ENCODE data around the gene SMC1B. TPM values are rescaled to one million over a fixed set of nuclear protein-coding genes. Genes with fewer than 3 reads are reported as not detected.
"Not testable (repeated sequence)": the region's sequence is repeated elsewhere in the genome, so short reads cannot be mapped to it uniquely, and the experiment has no call there.

Gene SMC1B
- total and polyA plus RNA-seq, 12 donors, result 0.05 TPM; not detected in 11

GRCh38 chr22:45448431-45448830 is 35.0 kb upstream of the SMC1B start:
- intact Hi-C loops (cut with DNase I), result loop anchor here in 1 of 10 donors (10.0 kb wide), 1 partner anchor 66 kb away; no protein-coding TSS in a partner anchor
- H3K9me3 ChIP-seq, result no peaks in the 10 kb centered on the region
- peak overlapping the region in 2 of 10 donors; percentile 9 to 35 for H3K27ac ChIP-seq
- ATAC-seq (peak; percentile 65 to 85 (median 72)), DNase-seq (peak; percentile 38 to 83)
- peaks cover 0 to 23% (median 3%) of the 10 kb centered on the region in 9 donors for H3K4me1 ChIP-seq
- H3K36me3 ChIP-seq, result no peaks in the 10 kb centered on the region
- no peak overlapping the region for H3K4me3 ChIP-seq
- no peak for TF ChIP-seq CTCF (IDR thresholded peaks at IDR 0.05)
- 49 to 54% methylated on average over 9 of the region's 9 CpGs for WGBS, 2 donors
- peaks cover 0 to 10% (median 0%) of the 10 kb centered on the region in 7 donors for H3K27me3 ChIP-seq

GRCh38 chr22:45447596-45447995 is 34.2 kb upstream of the SMC1B start:
- peaks cover 0 to 19% (median 3%) of the 10 kb centered on the region in 9 donors for H3K4me1 ChIP-seq
- not testable (repeated sequence) for H3K27me3 ChIP-seq, H3K4me3 ChIP-seq, H3K27ac ChIP-seq, H3K36me3 ChIP-seq, ATAC-seq, H3K9me3 ChIP-seq, DNase-seq
- WGBS, 2 donors, result 87 to 89% methylated on average over 4 of the region's 4 CpGs
- intact Hi-C loops (cut with DNase I), result loop anchor here in 1 of 10 donors (10.0 kb wide), 1 partner anchor 67 kb away; no protein-coding TSS in a partner anchor

GRCh38 chr22:45446216-45446615 is 32.8 kb upstream of the SMC1B start:
- intact Hi-C loops (cut with DNase I), result loop anchor here in 1 of 10 donors (10.0 kb wide), 1 partner anchor 69 kb away; no protein-coding TSS in a partner anchor
- Histone ChIP-seq H3K4me1 (peaks cover 0 to 9% (median 2%) of the 10 kb centered on the region in 9 donors), H3K27ac (no peak overlapping the region), H3K36me3 (no peaks in the 10 kb centered on the region), H3K4me3 (no peak overlapping the region), H3K27me3 (peaks cover 0 to 9% (median 0%) of the 10 kb centered on the region in 7 donors), H3K9me3 (no peaks in the 10 kb centered on the region)
- no peak for TF ChIP-seq CTCF (IDR thresholded peaks at IDR 0.05)
- 87 to 88% methylated on average over 5 of the region's 5 CpGs for WGBS, 2 donors
- ATAC-seq (no peak), DNase-seq (no peak)

GRCh38 chr22:45445031-45445710 is 31.8 kb upstream of the SMC1B start:
- Histone ChIP-seq H3K4me3 (no peak overlapping the region), H3K27me3 (peaks cover 0 to 20% (median 0%) of the 10 kb centered on the region in 7 donors), H3K4me1 (peaks cover 0 to 9% (median 3%) of the 10 kb centered on the region in 9 donors), H3K9me3 (no peaks in the 10 kb centered on the region), H3K36me3 (no peaks in the 10 kb centered on the region), H3K27ac (no peak overlapping the region)
- WGBS, 2 donors, result 77 to 80% methylated on average over 14 of the region's 14 CpGs
- no peak for ATAC-seq
- TF ChIP-seq CTCF (IDR thresholded peaks at IDR 0.05), result no peak
- intact Hi-C loops (cut with DNase I), result loop anchor here in 1 of 10 donors (10.0 kb wide), 1 partner anchor 70 kb away; no protein-coding TSS in a partner anchor
- DNase-seq, result no peak

- no peak for DNase-seq
- Histone ChIP-seq H3K36me3 (no peaks in the 10 kb centered on the region), H3K4me3 (no peak overlapping the region), H3K27me3 (peaks cover 0 to 24% (median 0%) of the 10 kb centered on the region in 7 donors), H3K9me3 (no peaks in the 10 kb centered on the region), H3K4me1 (peaks cover 0 to 9% (median 3%) of the 10 kb centered on the region in 9 donors), H3K27ac (no peak overlapping the region)
- no peak for TF ChIP-seq CTCF (IDR thresholded peaks at IDR 0.05)
- no peak for ATAC-seq
- intact Hi-C loops (cut with DNase I), result loop anchor here in 1 of 10 donors (10.0 kb wide), 1 partner anchor 71 kb away; no protein-coding TSS in a partner anchor
- 79 to 90% methylated on average over 3 of the region's 3 CpGs for WGBS, 2 donors
These were observed 30.8 kb upstream of the SMC1B start for GRCh38 chr22:45444168-45444567.
